ENCODE data around the gene EIF4H. TPM values are rescaled to one million over a fixed set of nuclear protein-coding genes. Genes with fewer than 3 reads are reported as not detected.

Gene EIF4H
- total and polyA plus RNA-seq, 2 of the 8 experiments (the other 6 are each of a cell fraction or from before 2014, with no cell fraction given) = 323 to 382 TPM

GRCh38 chr7:74149603-74150002, 24.6 kb upstream of the EIF4H start:
- 100% methylated on average over 1 of the region's 1 CpG; no CpG with 5 or more reads in 1 of the 2 experiments for WGBS, 2 experiments (ENCODE audit: extremely low coverage in 1 of 2, insufficient coverage in 1 of 2, insufficient read length in 1 of 2, insufficient replicate concordance in 2 of 2, low coverage in 1 of 2, low lambda C conversion rate in 2 of 2, missing lambda C conversion rate in 1 of 2)
- H4K91ac ChIP-seq (replicated peaks; ENCODE audit: insufficient read length, low read length) = no peak overlapping the region
- H3K14ac ChIP-seq (ENCODE audit: insufficient read length) = no peak overlapping the region
- no peak overlapping the region for H4K5ac ChIP-seq (ENCODE audit: insufficient read length, low read depth, low read length)
- CTCF ChIA-PET (ENCODE audit: partially characterized antibody) = interaction anchor here (0.5 to 2.0 kb wide), 5 partner anchors 10 to 252 kb away, joined by 3 to 6 read pairs (median 4); no protein-coding TSS in a partner anchor
- no peaks in the 10 kb centered on the region for H3K23me2 ChIP-seq (ENCODE audit: low read depth, low read length)
- H2BK12ac ChIP-seq (ENCODE audit: low read depth, low read length) = no peak overlapping the region
- no peak overlapping the region for H3K56ac ChIP-seq (replicated peaks; ENCODE audit: insufficient read length, low read depth, low read length)
- no peak overlapping the region for H2BK20ac ChIP-seq (ENCODE audit: low read length)
- no peak for FAIRE-seq
- no peaks in the 10 kb centered on the region for H3K79me2 ChIP-seq (ENCODE audit: control insufficient read depth in 1 of 2, insufficient read depth in 2 of 2, low read length in 2 of 2)
- H4K20me1 ChIP-seq (replicated peaks in 1 of 2; ENCODE audit: control insufficient read depth in 1 of 2, insufficient read depth in 2 of 2, low read length in 2 of 2) = peaks cover 0 to 2% of the 10 kb centered on the region in 2 experiments
- no peak overlapping the region for H3K4ac ChIP-seq (replicated peaks; ENCODE audit: insufficient read length, low read depth, low read length)
- H2BK5ac ChIP-seq (ENCODE audit: low read depth, low read length) = no peak overlapping the region
- H3K4me3 ChIP-seq (ENCODE audit: extremely low read depth in 1 of 4, insufficient read depth in 2 of 4, low read depth in 3 of 4, low read length in 4 of 4) = no peak overlapping the region
- no peaks in the 10 kb centered on the region for H3K27me3 ChIP-seq (replicated peaks in 1 of 4; ENCODE audit: control insufficient read depth in 3 of 4, extremely low read depth in 1 of 4, insufficient read depth in 3 of 4, low read length in 3 of 4)
- no peak overlapping the region for H3K18ac ChIP-seq (ENCODE audit: extremely low read depth, low read length)
- H3K36me3 ChIP-seq (ENCODE audit: control insufficient read depth in 2 of 4, insufficient read depth in 4 of 4, low read length in 3 of 4) = no peaks in the 10 kb centered on the region
- no peak overlapping the region for H3K23ac ChIP-seq (ENCODE audit: insufficient read length)
- H3K4me2 ChIP-seq (ENCODE audit: insufficient read depth in 1 of 2, low read depth in 2 of 2, low read length in 2 of 2) = no peak overlapping the region
- H3K79me1 ChIP-seq (ENCODE audit: low read depth, low read length) = no peaks in the 10 kb centered on the region
- POLR2A ChIA-PET (ENCODE audit: partially characterized antibody) = no interaction called here
- peaks cover 0 to 2% (median 0%) of the 10 kb centered on the region in 4 experiments; a peak in 1 of 7 replicates for H3K4me1 ChIP-seq (replicated peaks in 1 of 4; ENCODE audit: control insufficient read depth in 3 of 4, insufficient read depth in 4 of 4, low read length in 3 of 4)
- H2AK5ac ChIP-seq (ENCODE audit: low read depth, low read length) = no peak overlapping the region
- H3K27ac ChIP-seq (ENCODE audit: low read depth, low read length) = no peak overlapping the region
- H2BK15ac ChIP-seq (ENCODE audit: low read length) = no peak overlapping the region
- DNase-seq (ENCODE audit: low read depth in 1 of 2, low spot score in 2 of 2) = no peak
- no peak for TF ChIP-seq MAX (IDR thresholded peaks at IDR 0.05)
- no peak for TF ChIP-seq SIN3A (conservative IDR thresholded peaks at IDR 0.05 in 1 of 2, IDR thresholded peaks at IDR 0.05 in 1 of 2; ENCODE audit: low read depth in 1 of 2, low read length in 2 of 2)
- no peak for TF ChIP-seq BRCA1 (IDR thresholded peaks at IDR 0.05; ENCODE audit: low read depth, low read length)
- TF ChIP-seq CREB1 (IDR thresholded peaks at IDR 0.05) = no peak
- TF ChIP-seq RBBP5 (IDR thresholded peaks at IDR 0.05; ENCODE audit: borderline replicate concordance, low read depth, low read length) = no peak
- no peak for TF ChIP-seq EZH2 (IDR thresholded peaks at IDR 0.05; ENCODE audit: low read depth, low read length, severe bottlenecking)
- TF ChIP-seq NRF1 (IDR thresholded peaks at IDR 0.05; ENCODE audit: low read depth, low read length) = no peak
- no peak for TF ChIP-seq YY1 (IDR thresholded peaks at IDR 0.05; ENCODE audit: low read depth, low read length)
- no peak for TF ChIP-seq SP2 (IDR thresholded peaks at IDR 0.05; ENCODE audit: low read length)
- no peak for TF ChIP-seq RAD21 (IDR thresholded peaks at IDR 0.05 in 1 of 2, conservative IDR thresholded peaks at IDR 0.05 in 1 of 2; ENCODE audit: low read depth in 2 of 2, low read length in 2 of 2)
- TF ChIP-seq CHD1 (IDR thresholded peaks at IDR 0.05; ENCODE audit: low read depth, low read length) = no peak
- no peak for TF ChIP-seq POLR2A (IDR thresholded peaks at IDR 0.05; ENCODE audit: control extremely low read depth in 1 of 2, low read depth in 2 of 2, low read length in 2 of 2)
- TF ChIP-seq SAP30 (IDR thresholded peaks at IDR 0.05; ENCODE audit: insufficient read depth, insufficient replicate concordance, low read length) = no peak
- no peak overlapping the region for H2BK120ac ChIP-seq (replicated peaks; ENCODE audit: low read depth, low read length)
- H3K9ac ChIP-seq (replicated peaks in 1 of 4; ENCODE audit: extremely low read depth in 1 of 4, low read depth in 3 of 4, low read length in 3 of 4) = no peak overlapping the region
- no peaks in the 10 kb centered on the region for H3K9me3 ChIP-seq (ENCODE audit: insufficient read depth in 2 of 2, low read depth in 1 of 2, low read length in 1 of 2)
- no peak overlapping the region for H4K8ac ChIP-seq (ENCODE audit: extremely low read depth, insufficient read depth, low read length)
- no peak overlapping the region for H2AFZ ChIP-seq (ENCODE audit: low read length)

Measured in H1 (cell line).